ENCODE measurements around the gene KRTAP10-1.

The KRTAP10-1 gene

DNA sequence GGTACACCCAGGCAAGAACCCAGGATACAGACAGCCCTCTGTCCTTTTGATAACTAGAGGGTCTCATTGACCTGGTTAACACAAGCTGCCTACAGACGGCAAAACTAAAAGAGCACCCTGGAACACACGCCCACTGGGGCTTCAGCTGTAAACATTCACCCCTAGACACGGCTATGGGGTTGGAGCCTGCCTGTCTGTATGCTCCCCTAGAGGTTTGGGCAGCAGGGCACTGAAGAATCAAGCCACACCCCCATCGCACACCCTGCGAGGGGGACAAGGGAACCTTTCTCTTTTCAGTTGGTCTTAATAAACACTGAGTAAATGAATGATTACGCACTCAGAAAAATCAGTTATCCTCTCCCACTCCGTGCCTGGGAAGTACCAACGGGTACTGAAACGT is 49.2 kb downstream of the KRTAP10-1 start:
- Histone ChIP-seq H3K27me3 (no peaks in the 10 kb centered on the region), H3K4me1 (peaks cover 17% of the 10 kb centered on the region), H3K9me3 (peaks cover 38% of the 10 kb centered on the region), H3K36me3 (peaks cover 49% of the 10 kb centered on the region), H4K20me1 (no peaks in the 10 kb centered on the region), H3K4me3 (no peak overlapping the region), H3K4me2 (no peak overlapping the region), H3K9ac (no peak overlapping the region), H3K27ac (no peak overlapping the region)
- no peak for TF ChIP-seq Cebpa-rat (IDR thresholded peaks at IDR 0.05)

- Histone ChIP-seq H3K27me3 (no peaks in the 10 kb centered on the region), H3K4me2 (no peak overlapping the region), H3K9me3 (peaks cover 38% of the 10 kb centered on the region), H3K36me3 (peaks cover 49% of the 10 kb centered on the region), H3K9ac (no peak overlapping the region), H3K4me3 (no peak overlapping the region), H3K27ac (no peak overlapping the region), H4K20me1 (no peaks in the 10 kb centered on the region), H3K4me1 (peaks cover 17% of the 10 kb centered on the region)
- no peak for TF ChIP-seq Cebpa-rat (IDR thresholded peaks at IDR 0.05)
Measured at GRCh38 chr21:44490405-44490804, 49.6 kb downstream of the KRTAP10-1 start.

DNA sequence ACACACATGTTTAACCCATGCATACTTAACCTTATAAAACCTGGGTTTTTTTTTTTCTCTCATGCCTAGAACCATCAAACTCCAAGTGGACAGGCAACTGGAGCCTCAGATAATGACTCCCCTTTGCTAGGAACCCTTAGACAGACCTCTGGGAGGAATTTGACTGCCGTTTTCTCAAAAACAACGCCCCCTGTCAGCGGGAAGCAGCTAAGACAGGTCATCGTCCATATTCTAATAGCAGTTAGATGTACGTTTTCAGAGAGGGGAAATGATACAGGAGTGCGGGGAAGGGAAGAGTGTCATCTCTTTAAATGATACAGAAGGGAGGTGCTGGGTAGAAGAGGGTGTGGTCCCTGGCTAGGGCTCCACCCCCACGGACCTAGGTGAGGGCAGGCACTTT is 50.0 kb downstream of the KRTAP10-1 start:
- no peak overlapping the region for H3K4me2 ChIP-seq
- H3K36me3 ChIP-seq: peaks cover 45% of the 10 kb centered on the region
- H3K27me3 ChIP-seq: no peaks in the 10 kb centered on the region
- H3K27ac ChIP-seq: no peak overlapping the region
- peaks cover 19% of the 10 kb centered on the region for H3K4me1 ChIP-seq
- H3K4me3 ChIP-seq: no peak overlapping the region
- no peaks in the 10 kb centered on the region for H4K20me1 ChIP-seq
- no peak overlapping the region for H3K9ac ChIP-seq
- TF ChIP-seq Cebpa-rat (IDR thresholded peaks at IDR 0.05): no peak
- H3K9me3 ChIP-seq: peaks cover 38% of the 10 kb centered on the region

Data from BLaER1 (cell line).